ENCODE results near the gene KRTAP2-2. TPM values are rescaled to one million over a fixed set of nuclear protein-coding genes. Genes with fewer than 3 reads are reported as not detected.
"Not testable (repeated sequence)": the region's sequence is repeated elsewhere in the genome, so short reads cannot be mapped to it uniquely, and the experiment has no call there.

Gene KRTAP2-2
- total and polyA plus RNA-seq, 3 donors from 2014 or later: not detected

- H3K9me3 ChIP-seq: no peaks in the 10 kb centered on the region
- intact Hi-C loops (cut with DNase I; ENCODE audit: low total_unique reads): no loop called here
- TF ChIP-seq, protein P1, sequence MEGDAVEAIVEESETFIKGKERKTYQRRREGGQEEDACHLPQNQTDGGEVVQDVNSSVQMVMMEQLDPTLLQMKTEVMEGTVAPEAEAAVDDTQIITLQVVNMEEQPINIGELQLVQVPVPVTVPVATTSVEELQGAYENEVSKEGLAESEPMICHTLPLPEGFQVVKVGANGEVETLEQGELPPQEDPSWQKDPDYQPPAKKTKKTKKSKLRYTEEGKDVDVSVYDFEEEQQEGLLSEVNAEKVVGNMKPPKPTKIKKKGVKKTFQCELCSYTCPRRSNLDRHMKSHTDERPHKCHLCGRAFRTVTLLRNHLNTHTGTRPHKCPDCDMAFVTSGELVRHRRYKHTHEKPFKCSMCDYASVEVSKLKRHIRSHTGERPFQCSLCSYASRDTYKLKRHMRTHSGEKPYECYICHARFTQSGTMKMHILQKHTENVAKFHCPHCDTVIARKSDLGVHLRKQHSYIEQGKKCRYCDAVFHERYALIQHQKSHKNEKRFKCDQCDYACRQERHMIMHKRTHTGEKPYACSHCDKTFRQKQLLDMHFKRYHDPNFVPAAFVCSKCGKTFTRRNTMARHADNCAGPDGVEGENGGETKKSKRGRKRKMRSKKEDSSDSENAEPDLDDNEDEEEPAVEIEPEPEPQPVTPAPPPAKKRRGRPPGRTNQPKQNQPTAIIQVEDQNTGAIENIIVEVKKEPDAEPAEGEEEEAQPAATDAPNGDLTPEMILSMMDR (IDR thresholded peaks at IDR 0.05): no peak
- TF ChIP-seq POLR2A (IDR thresholded peaks at IDR 0.05): no peak
- H3K36me3 ChIP-seq (ENCODE audit: low read depth, missing control alignments): no peaks in the 10 kb centered on the region
- H3K4me1 ChIP-seq: no peaks in the 10 kb centered on the region
- no peak overlapping the region for H3K4me3 ChIP-seq
- H3K27ac ChIP-seq: no peak overlapping the region
- DNase-seq: no peak
- H3K27me3 ChIP-seq: no peaks in the 10 kb centered on the region
- WGBS, 2 donors: 100% methylated on average over 1 of the region's 1 CpG
Measured at GRCh38 chr17:41042953-41043352, 12.1 kb downstream of the KRTAP2-2 start.

- 63 to 85% methylated on average over 2 to 11 of the region's 14 CpGs for WGBS, 2 donors
- H3K27me3 ChIP-seq; H3K9me3 ChIP-seq; H3K4me1 ChIP-seq; H3K4me3 ChIP-seq; DNase-seq; H3K27ac ChIP-seq; H3K36me3 ChIP-seq (ENCODE audit: low read depth, missing control alignments); intact Hi-C loops (cut with DNase I; ENCODE audit: low total_unique reads): not testable (repeated sequence)
Measured at GRCh38 chr17:41040783-41041571, 14.1 kb downstream of the KRTAP2-2 start, which contains the start of gene KRTAP1-1. KRTAP1-1 (minus strand) TSS chr17:41041450; CDS start chr17:41041397, 53 bp downstream.

- no peak overlapping the region for H3K27ac ChIP-seq
- TF ChIP-seq POLR2A (IDR thresholded peaks at IDR 0.05): no peak
- TF ChIP-seq, protein P1 (IDR thresholded peaks at IDR 0.05): no peak
- no peaks in the 10 kb centered on the region for H3K4me1 ChIP-seq
- no peak for DNase-seq
- H3K27me3 ChIP-seq: no peaks in the 10 kb centered on the region
- no peak overlapping the region for H3K4me3 ChIP-seq
- no peaks in the 10 kb centered on the region for H3K9me3 ChIP-seq
- WGBS, 2 donors: 90 to 93% methylated on average over 2 of the region's 2 CpGs
- H3K36me3 ChIP-seq (ENCODE audit: low read depth, missing control alignments): no peaks in the 10 kb centered on the region
- intact Hi-C loops (cut with DNase I; ENCODE audit: low total_unique reads): no loop called here
Measured at GRCh38 chr17:41037853-41038350, 17.1 kb downstream of the KRTAP2-2 start.

GRCh38 chr17:41034346-41034935 lies 20.6 kb downstream of the KRTAP2-2 start, which contains the start of gene KRTAP1-3:
KRTAP1-3 (minus strand) TSS chr17:41034874; CDS start chr17:41034821, 53 bp downstream.
- H3K9me3 ChIP-seq; H3K4me3 ChIP-seq; H3K27me3 ChIP-seq; H3K27ac ChIP-seq; H3K36me3 ChIP-seq (ENCODE audit: low read depth, missing control alignments); H3K4me1 ChIP-seq; DNase-seq; intact Hi-C loops (cut with DNase I; ENCODE audit: low total_unique reads): not testable (repeated sequence)
- 77 to 94% methylated on average over 3 to 6 of the region's 10 CpGs for WGBS, 2 donors

DNA sequence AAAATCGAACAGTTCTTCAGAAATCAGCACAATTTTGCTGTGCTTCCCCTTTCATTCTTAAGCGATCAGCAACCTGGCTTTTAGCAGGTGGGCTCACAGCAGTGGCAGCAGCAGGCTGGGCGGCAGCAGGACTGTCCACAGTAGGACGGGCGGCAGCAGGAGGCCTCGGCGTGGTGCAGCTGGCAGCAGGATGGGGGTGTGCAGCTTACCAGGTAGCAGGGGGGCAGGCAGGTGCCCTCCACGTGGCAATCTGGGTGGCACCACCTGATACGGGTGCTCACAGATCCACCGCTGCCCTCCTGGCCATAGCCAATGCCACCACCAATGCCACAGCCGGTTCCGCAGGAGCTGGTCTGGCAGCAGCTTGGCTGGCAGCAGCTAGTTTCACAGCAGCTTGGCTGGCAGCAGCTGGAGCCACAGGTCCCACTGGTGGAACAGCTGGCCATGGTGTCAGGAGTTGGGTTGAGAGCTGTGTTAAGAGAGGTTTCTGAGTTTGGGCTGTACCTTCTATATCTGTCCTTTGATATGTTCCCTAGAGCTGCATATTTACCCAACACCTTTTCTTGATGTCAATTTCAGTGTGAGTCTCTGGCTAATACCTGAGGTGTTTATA lies 25.3 kb downstream of the KRTAP2-2 start, which contains the start of gene KRTAP1-4:
TSS of gene KRTAP1-4 (minus strand) at position 563 of the 613 bp plus-strand sequence. CDS start at position 446, 117 bp downstream.
- no peaks in the 10 kb centered on the region for H3K9me3 ChIP-seq
- TF ChIP-seq, protein P1 (IDR thresholded peaks at IDR 0.05): no peak
- no peak for TF ChIP-seq POLR2A (IDR thresholded peaks at IDR 0.05)
- intact Hi-C loops (cut with DNase I; ENCODE audit: low total_unique reads): no loop called here
- no peaks in the 10 kb centered on the region for H3K27me3 ChIP-seq
- H3K4me3 ChIP-seq: no peak within 1 kb of the TSS
- H3K36me3 ChIP-seq (ENCODE audit: low read depth, missing control alignments): no peaks in the 10 kb centered on the region
- no peak within 1 kb of the TSS for H3K27ac ChIP-seq
- no peak for DNase-seq
- WGBS, 2 donors: 85 to 91% methylated on average over 3 to 12 of the region's 12 CpGs
- no peaks in the 10 kb centered on the region for H3K4me1 ChIP-seq

Measured in testis (tissue), 3 donors.